H9 (cell line): ENCODE data around the gene TRIM65. TPM values are rescaled to one million over a fixed set of nuclear protein-coding genes. Genes with fewer than 3 reads are reported as not detected.

Experiments used
- DNase-seq: peaks from one replicate; pipeline ENCODE4 v3.0.0-alpha.2; 2017
- H2AFZ ChIP-seq: one replicate; pipeline ENCODE4 v1.6.1; 2013; ENCODE audit warnings: mild to moderate bottlenecking, low read length, control low read depth, moderate library complexity
- H2AK5ac ChIP-seq: 2 replicates; pipeline ENCODE4 v1.6.1; 2013; ENCODE audit warnings: low read length, control low read depth, mixed read lengths; ENCODE audit not compliant: insufficient read length
- H2BK120ac ChIP-seq: one replicate; pipeline ENCODE4 v1.6.1; 2013; ENCODE audit warnings: low read depth, mild to moderate bottlenecking, low read length, control low read depth, inconsistent platforms; ENCODE audit not compliant: poor library complexity, severe bottlenecking
- H2BK12ac ChIP-seq: 2 replicates; pipeline ENCODE4 v1.6.1; 2013; ENCODE audit warnings: low read length, control low read depth, mixed read lengths, low read depth; ENCODE audit not compliant: insufficient read length
- H2BK15ac ChIP-seq: 2 replicates; pipeline ENCODE4 v1.6.1; 2013; ENCODE audit warnings: low read depth, low read length, control low read depth
- H2BK20ac ChIP-seq: one replicate; pipeline ENCODE4 v1.6.1; 2013; ENCODE audit warnings: low read depth, mild to moderate bottlenecking, low read length, control low read depth, inconsistent platforms; ENCODE audit not compliant: poor library complexity, severe bottlenecking
- H2BK5ac ChIP-seq: 2 replicates; pipeline ENCODE4 v1.6.1; 2013; ENCODE audit warnings: low read length, control low read depth, mixed read lengths; ENCODE audit not compliant: insufficient read length
- H3K14ac ChIP-seq: 2 replicates; pipeline ENCODE4 v1.6.1; 2013; ENCODE audit warnings: low read length, control low read depth; ENCODE audit not compliant: insufficient read depth
- H3K18ac ChIP-seq: 2 replicates; pipeline ENCODE4 v1.6.1; 2013; ENCODE audit warnings: low read depth, mild to moderate bottlenecking, mixed read lengths, low read length, control low read depth; ENCODE audit not compliant: insufficient read length
- H3K23ac ChIP-seq: 2 replicates; pipeline ENCODE4 v1.6.1; 2013; ENCODE audit warnings: low read length, control low read depth, mixed read lengths, low read depth; ENCODE audit not compliant: insufficient read length
- H3K23me2 ChIP-seq: 2 replicates; pipeline ENCODE4 v1.6.1; 2013; ENCODE audit warnings: low read depth, mild to moderate bottlenecking, mixed read lengths, low read length, control low read depth; ENCODE audit not compliant: insufficient read length, poor library complexity, severe bottlenecking
- H3K27ac ChIP-seq: 2 replicates; pipeline ENCODE4 v1.5.1; 2013; ENCODE audit warnings: low read length, control low read depth, mixed read lengths, low read depth; ENCODE audit not compliant: insufficient read length
- H3K27me3 ChIP-seq: 2 replicates; pipeline ENCODE4 v1.6.1; 2013; ENCODE audit warnings: low read length, control low read depth, inconsistent platforms; ENCODE audit not compliant: insufficient read depth
- H3K4ac ChIP-seq: 2 replicates; pipeline ENCODE4 v1.6.1; 2013; ENCODE audit warnings: low read depth, mild to moderate bottlenecking, control low read depth, inconsistent platforms, low read length, moderate library complexity
- H3K4me1 ChIP-seq: 2 replicates; pipeline ENCODE4 v1.6.1; 2013; ENCODE audit warnings: low read length, control low read depth, inconsistent platforms; ENCODE audit not compliant: insufficient read depth
- H3K4me2 ChIP-seq: 2 replicates; pipeline ENCODE4 v1.6.1; 2013; ENCODE audit warnings: low read length, control low read depth, mixed read lengths; ENCODE audit not compliant: insufficient read length, insufficient read depth
- H3K56ac ChIP-seq: 2 replicates; pipeline ENCODE4 v1.6.1; 2013; ENCODE audit warnings: low read depth, mild to moderate bottlenecking, mixed read lengths, low read length, control low read depth; ENCODE audit not compliant: insufficient read length
- H3K79me1 ChIP-seq: 2 replicates; pipeline ENCODE4 v1.6.1; 2013; ENCODE audit warnings: low read depth, mild to moderate bottlenecking, moderate library complexity, low read length, control low read depth, inconsistent platforms; ENCODE audit not compliant: insufficient read depth, poor library complexity, severe bottlenecking
- H3K79me2 ChIP-seq: 2 replicates; pipeline ENCODE4 v1.6.1; 2013; ENCODE audit warnings: low read length, control low read depth, inconsistent platforms; ENCODE audit not compliant: insufficient read depth
- H3K9ac ChIP-seq: 2 replicates; pipeline ENCODE4 v1.6.1; 2013; ENCODE audit warnings: low read length, control low read depth, mixed read lengths; ENCODE audit not compliant: insufficient read length; ENCODE audit errors: extremely low read depth
- H3K9me3 ChIP-seq: one replicate; pipeline ENCODE4 v1.6.1; 2013; ENCODE audit warnings: low read depth, low read length, inconsistent platforms; ENCODE audit not compliant: control insufficient read depth
- H3T11ph ChIP-seq: one replicate; pipeline ENCODE4 v1.6.1; 2013; ENCODE audit warnings: mild to moderate bottlenecking, low read length, control low read depth, inconsistent platforms
- H4K20me1 ChIP-seq: one replicate; pipeline ENCODE4 v1.6.1; 2013; ENCODE audit not compliant: control insufficient read depth, insufficient read length, insufficient read depth
- H4K5ac ChIP-seq: 2 replicates; pipeline ENCODE4 v1.6.1; 2013; ENCODE audit warnings: low read depth, mild to moderate bottlenecking, mixed read lengths, low read length, control low read depth; ENCODE audit not compliant: insufficient read length
- H4K8ac ChIP-seq: replicated peaks from 2 replicates; pipeline ENCODE4 v1.6.1; 2013; ENCODE audit warnings: low read length, control low read depth, mixed read lengths, low read depth; ENCODE audit not compliant: insufficient read length
- H4K91ac ChIP-seq: 2 replicates; pipeline ENCODE4 v1.6.1; 2013; ENCODE audit warnings: low read depth, mild to moderate bottlenecking, moderate library complexity, mixed read lengths, low read length, control low read depth; ENCODE audit not compliant: insufficient read length
- H3K27ac Mint-ChIP-seq, 3 experiments: 2 replicates in 2 of 3; 3 replicates in 1 of 3; pipeline ENCODE4 v1.8.0; 2020 to 2021; ENCODE audit warnings: mixed read lengths in 3 of 3, mild to moderate bottlenecking in 1 of 3, moderate library complexity in 1 of 3
- H3K27me3 Mint-ChIP-seq: 2 replicates; pipeline ENCODE4 v1.8.0; 2021; ENCODE audit warnings: low read depth, mild to moderate bottlenecking, moderate library complexity, mixed read lengths
- H3K36me3 Mint-ChIP-seq, 3 experiments: 2 replicates in 2 of 3; 3 replicates in 1 of 3; pipeline ENCODE4 v1.8.0; 2020 to 2021; ENCODE audit warnings: low read depth in 3 of 3, mixed read lengths in 3 of 3; ENCODE audit not compliant: insufficient read depth in 1 of 3
- H3K4me1 Mint-ChIP-seq, 2 experiments: 2 replicates each; pipeline ENCODE4 v1.8.0; 2020; ENCODE audit warnings: mixed read lengths in 2 of 2
- H3K4me3 Mint-ChIP-seq, 2 experiments: 2 replicates in 1 of 2; 3 replicates in 1 of 2; pipeline ENCODE4 v1.8.0; 2020 to 2021; ENCODE audit warnings: mild to moderate bottlenecking in 2 of 2, mixed read lengths in 2 of 2, moderate library complexity in 1 of 2
- H3K9me3 Mint-ChIP-seq, 2 experiments: 2 replicates in 1 of 2; 3 replicates in 1 of 2; pipeline ENCODE4 v1.8.0; 2020; ENCODE audit warnings: mild to moderate bottlenecking in 2 of 2, mixed read lengths in 2 of 2, moderate library complexity in 1 of 2
- WGBS: extraction: QIAGEN DNeasy Blood & Tissue Kit; methylation state at CpG from one replicate; pipeline ENCODE4 v1.1.7; 2013; ENCODE audit warnings: missing lambda C conversion rate, low lambda C conversion rate, mixed read lengths; ENCODE audit not compliant: insufficient read length; ENCODE audit errors: extremely low coverage; 5-methylcytosine and 5-hydroxymethylcytosine counted together
- total RNA-seq: library from RNA; stranded (reverse); gene quantifications from 2 replicates; pipeline ENCODE4 v1.2.1, GENCODE V29; 2021
- TF ChIP-seq, protein P1 (sequence below): fragments of 200-600 bp; sonication (generic); conservative IDR thresholded peaks from 3 replicates; pipeline ENCODE4 v1.8.0; 2021; ENCODE audit warnings: antibody characterized with exemption, mild to moderate bottlenecking

TRIM65 gene
- total RNA-seq, 1 experiment from 2014 or later = 34.1 TPM

DNA sequence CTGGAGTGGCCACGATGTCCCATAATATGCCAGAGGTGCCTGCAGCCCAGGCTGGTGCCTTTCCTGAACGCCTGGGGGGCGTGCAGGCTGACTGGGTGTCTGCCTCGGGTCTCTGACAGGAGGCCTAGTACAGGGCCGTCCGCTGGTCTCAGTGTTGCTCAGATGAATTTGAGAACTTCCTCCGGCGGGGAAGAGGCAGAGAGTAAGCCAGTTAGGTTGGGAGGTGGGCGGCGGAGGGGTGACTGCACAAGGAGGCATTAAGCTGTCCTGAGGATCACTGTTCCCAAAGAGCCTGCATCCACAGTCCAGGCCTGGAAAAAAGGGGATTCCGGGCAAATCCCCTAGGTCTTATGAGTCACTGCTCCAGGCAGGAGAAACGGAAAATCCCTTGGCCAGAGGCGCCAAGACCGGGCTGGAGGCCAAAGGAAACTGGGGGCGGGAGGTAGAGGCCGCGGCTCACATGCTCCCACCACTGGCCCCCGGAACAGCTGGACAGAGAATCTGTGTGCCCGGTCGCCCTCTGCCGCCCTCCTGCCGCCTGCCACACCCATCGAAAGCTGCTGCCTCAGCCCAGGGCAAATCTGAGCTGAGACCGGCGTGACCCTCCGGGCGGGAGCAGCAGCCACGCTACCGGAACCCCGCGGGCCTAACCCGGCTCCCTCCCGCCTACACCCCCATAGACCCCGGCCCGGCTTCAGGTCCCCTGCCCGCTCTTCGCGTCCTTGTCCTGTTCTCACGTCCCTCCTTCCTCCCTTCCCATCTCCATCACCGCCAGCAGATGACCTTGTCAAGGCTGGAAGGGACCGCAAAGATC is 19.6 kb downstream of the TRIM65 start:
- peak; percentile 68 for DNase-seq
- no peak overlapping the region for H2AFZ ChIP-seq
- H2BK12ac ChIP-seq = no peak overlapping the region
- H2BK5ac ChIP-seq = no peak overlapping the region
- H4K91ac ChIP-seq = no peak overlapping the region
- no peak overlapping the region for H3K56ac ChIP-seq
- peaks cover 8% of the 10 kb centered on the region for H3K23me2 ChIP-seq
- peak overlapping the region; percentile 61 for H3K4me2 ChIP-seq
- H4K5ac ChIP-seq = no peak overlapping the region
- peaks cover 3% of the 10 kb centered on the region; the same call in 1 of the 2 replicates for H3K4me1 ChIP-seq
- no peak overlapping the region for H2BK15ac ChIP-seq
- H3K4me3 Mint-ChIP-seq = peak overlapping the region; percentile 64 to 82
- peak overlapping the region; percentile 37 for H3K14ac ChIP-seq
- no CpG with 5 or more reads among the region's 41 CpGs for WGBS
- H3K9me3 Mint-ChIP-seq = no peaks in the 10 kb centered on the region; a peak in 1 of 5 replicates
- H3T11ph ChIP-seq = no peak overlapping the region
- no peak overlapping the region for H3K27ac Mint-ChIP-seq
- H3K23ac ChIP-seq = no peak overlapping the region
- no peaks in the 10 kb centered on the region for H3K79me1 ChIP-seq
- H3K79me2 ChIP-seq = no peaks in the 10 kb centered on the region
- no peak overlapping the region for H3K27ac ChIP-seq
- H3K4me1 Mint-ChIP-seq = peaks cover 18 to 22% of the 10 kb centered on the region in 2 experiments
- H3K4ac ChIP-seq = no peak overlapping the region
- no peak overlapping the region for H2BK120ac ChIP-seq
- H3K36me3 Mint-ChIP-seq = no peaks in the 10 kb centered on the region; a peak in 2 of 7 replicates
- H3K9me3 ChIP-seq = no peaks in the 10 kb centered on the region
- no peaks in the 10 kb centered on the region for H4K20me1 ChIP-seq
- H4K8ac ChIP-seq = no peak overlapping the region
- H3K27me3 Mint-ChIP-seq = peaks cover 49% of the 10 kb centered on the region
- no peak overlapping the region for H2BK20ac ChIP-seq
- peaks cover 3% of the 10 kb centered on the region; the same call in 1 of the 2 replicates for H3K27me3 ChIP-seq
- H2AK5ac ChIP-seq = no peak overlapping the region
- no peak overlapping the region for H3K9ac ChIP-seq
- H3K18ac ChIP-seq = no peak overlapping the region
- TF ChIP-seq, protein P1, sequence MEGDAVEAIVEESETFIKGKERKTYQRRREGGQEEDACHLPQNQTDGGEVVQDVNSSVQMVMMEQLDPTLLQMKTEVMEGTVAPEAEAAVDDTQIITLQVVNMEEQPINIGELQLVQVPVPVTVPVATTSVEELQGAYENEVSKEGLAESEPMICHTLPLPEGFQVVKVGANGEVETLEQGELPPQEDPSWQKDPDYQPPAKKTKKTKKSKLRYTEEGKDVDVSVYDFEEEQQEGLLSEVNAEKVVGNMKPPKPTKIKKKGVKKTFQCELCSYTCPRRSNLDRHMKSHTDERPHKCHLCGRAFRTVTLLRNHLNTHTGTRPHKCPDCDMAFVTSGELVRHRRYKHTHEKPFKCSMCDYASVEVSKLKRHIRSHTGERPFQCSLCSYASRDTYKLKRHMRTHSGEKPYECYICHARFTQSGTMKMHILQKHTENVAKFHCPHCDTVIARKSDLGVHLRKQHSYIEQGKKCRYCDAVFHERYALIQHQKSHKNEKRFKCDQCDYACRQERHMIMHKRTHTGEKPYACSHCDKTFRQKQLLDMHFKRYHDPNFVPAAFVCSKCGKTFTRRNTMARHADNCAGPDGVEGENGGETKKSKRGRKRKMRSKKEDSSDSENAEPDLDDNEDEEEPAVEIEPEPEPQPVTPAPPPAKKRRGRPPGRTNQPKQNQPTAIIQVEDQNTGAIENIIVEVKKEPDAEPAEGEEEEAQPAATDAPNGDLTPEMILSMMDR = no peak
